PC-9 (cell line): ENCODE results near the gene ARHGEF17. TPM values are rescaled to one million over a fixed set of nuclear protein-coding genes. Genes with fewer than 3 reads are reported as not detected.
A peak's percentile ranks its signal among the peaks of the same experiment; 100 is the strongest.

ENCODE experiments used
- BruUV-seq: library from RNA; stranded (reverse); fragments of 400-500 nt; replicated peaks from 2 replicates; lab custom pipeline; 2021; lab: Mats Ljungman, UMichigan
- CTCF ChIA-PET: fragments of 300-600 bp; sonication (Branson Sonifier 250); formaldehyde crosslinking; loops from one replicate; lab custom pipeline; 2022; ENCODE audit warnings: antibody characterized with exemption; lab: Charles Lee
- POLR2A ChIA-PET: fragments of 300-600 bp; sonication (Branson Sonifier 250); formaldehyde crosslinking; loops from one replicate; lab custom pipeline; 2022; ENCODE audit warnings: antibody characterized with exemption; ENCODE audit not compliant: unreplicated experiment; lab: Charles Lee
- DNase-seq, 2 experiments: peaks; one replicate each; pipeline versions ENCODE4 v3.0.0 to v3.0.0-alpha.2; 2015 to 2022; ENCODE audit warnings: mixed read lengths in 1 of 2
- H2AFZ ChIP-seq: fragments of 200-600 bp; sonication (generic); 2 replicates; pipeline ENCODE4 v1.8.1; 2017; ENCODE audit warnings: antibody characterized with exemption
- H3F3A ChIP-seq: fragments of 200-600 bp; sonication (generic); 2 replicates; pipeline ENCODE4 v1.8.1; 2017; ENCODE audit warnings: antibody characterized with exemption, mild to moderate bottlenecking, low read depth; ENCODE audit not compliant: insufficient read depth
- H3K27ac ChIP-seq: fragments of 200-600 bp; sonication (generic); 2 replicates; pipeline ENCODE4 v1.6.1; 2016; ENCODE audit warnings: mixed run types
- H3K27me3 ChIP-seq: fragments of 200-600 bp; sonication (generic); 2 replicates; pipeline ENCODE4 v1.6.1; 2016; ENCODE audit warnings: low read depth, mixed run types; ENCODE audit not compliant: insufficient read depth
- H3K36me3 ChIP-seq: fragments of 200-600 bp; sonication (generic); 2 replicates; pipeline ENCODE4 v1.6.1; 2016; ENCODE audit warnings: low read depth, mixed run types
- H3K4me1 ChIP-seq: fragments of 200-600 bp; sonication (generic); replicated peaks from 2 replicates; pipeline ENCODE4 v1.6.1; 2016; ENCODE audit warnings: mixed run types; ENCODE audit not compliant: insufficient read depth
- H3K4me2 ChIP-seq: fragments of 200-600 bp; sonication (generic); 2 replicates; pipeline ENCODE4 v1.6.1; 2017; ENCODE audit warnings: mixed run types
- H3K4me3 ChIP-seq: fragments of 200-600 bp; sonication (generic); 2 replicates; pipeline ENCODE4 v1.6.1; 2016; ENCODE audit warnings: mixed run types
- H3K79me2 ChIP-seq: fragments of 200-600 bp; sonication (generic); 2 replicates; pipeline ENCODE4 v1.6.1; 2017; ENCODE audit warnings: low read depth, mixed run types
- H3K9me2 ChIP-seq: fragments of 200-600 bp; sonication (generic); 2 replicates; pipeline ENCODE4 v1.8.1; 2017; ENCODE audit warnings: mild to moderate bottlenecking; ENCODE audit not compliant: insufficient read depth
- H3K9me3 ChIP-seq: fragments of 200-600 bp; sonication (generic); 2 replicates; pipeline ENCODE4 v1.8.1; 2016; ENCODE audit warnings: low read depth; ENCODE audit not compliant: insufficient read depth
- H4K20me1 ChIP-seq: fragments of 200-600 bp; sonication (generic); 2 replicates; pipeline ENCODE4 v1.8.1; 2017; ENCODE audit not compliant: insufficient read depth
- CTCF ChIP-seq: fragments of 200-600 bp; sonication (generic); conservative IDR thresholded peaks from 2 replicates; pipeline ENCODE4 v1.6.1; 2017; ENCODE audit warnings: mixed run types, antibody characterized with exemption, mild to moderate bottlenecking, moderate library complexity
- EZH2 ChIP-seq: fragments of 200-600 bp; sonication (generic); IDR thresholded peaks from 2 replicates; pipeline ENCODE4 v1.8.0; 2017; ENCODE audit warnings: antibody characterized with exemption, low read depth
- intact Hi-C: fragments of 100-400 bp; cut with micrococcal nuclease; formaldehyde crosslinking; loops from one replicate; pipeline ENCODE4 v1.10.0; 2022; ENCODE audit not compliant: unreplicated experiment
- total RNA-seq: library from RNA; stranded (reverse); gene quantifications from 2 replicates; pipeline ENCODE4 v1.2.3, GENCODE V29; 2021

ARHGEF17 gene
- total RNA-seq, 1 experiment from 2014 or later, result 56.9 TPM

- H4K20me1 ChIP-seq, result no peaks in the 10 kb centered on the region; the same call in 1 of the 2 replicates
- H3K4me2 ChIP-seq, result no peak overlapping the region
- no TSS peak for BruUV-seq
- no peak overlapping the region for H2AFZ ChIP-seq
- H3K79me2 ChIP-seq, result no peaks in the 10 kb centered on the region
- no peaks in the 10 kb centered on the region for H3K27me3 ChIP-seq
- no peak overlapping the region for H3K4me3 ChIP-seq
- no peaks in the 10 kb centered on the region for H3K9me3 ChIP-seq
- CTCF ChIA-PET, result interaction anchor here (3.5 kb wide), 1 partner anchor 25 kb away, joined by 56 read pairs; the partner anchor contains the start of gene ARHGEF17
- H3K27ac ChIP-seq, result no peak overlapping the region
- H3K9me2 ChIP-seq, result no peaks in the 10 kb centered on the region
- H3K36me3 ChIP-seq, result no peaks in the 10 kb centered on the region
- H3K4me1 ChIP-seq, result peaks cover 20% of the 10 kb centered on the region
- intact Hi-C loops, result no loop called here
- peaks cover 20% of the 10 kb centered on the region; the same call in 1 of the 2 replicates for H3F3A ChIP-seq
- DNase-seq, result no peak
- TF ChIP-seq CTCF, result no peak
- no peak for TF ChIP-seq EZH2
- POLR2A ChIA-PET, result interaction anchor here (0.7 to 0.8 kb wide), 2 partner anchors 499 to 1161 kb away, joined by 5 to 7 read pairs; no protein-coding TSS in a partner anchor
These were observed 25.1 kb downstream of the ARHGEF17 start for GRCh38 chr11:73333173-73333572.

DNA sequence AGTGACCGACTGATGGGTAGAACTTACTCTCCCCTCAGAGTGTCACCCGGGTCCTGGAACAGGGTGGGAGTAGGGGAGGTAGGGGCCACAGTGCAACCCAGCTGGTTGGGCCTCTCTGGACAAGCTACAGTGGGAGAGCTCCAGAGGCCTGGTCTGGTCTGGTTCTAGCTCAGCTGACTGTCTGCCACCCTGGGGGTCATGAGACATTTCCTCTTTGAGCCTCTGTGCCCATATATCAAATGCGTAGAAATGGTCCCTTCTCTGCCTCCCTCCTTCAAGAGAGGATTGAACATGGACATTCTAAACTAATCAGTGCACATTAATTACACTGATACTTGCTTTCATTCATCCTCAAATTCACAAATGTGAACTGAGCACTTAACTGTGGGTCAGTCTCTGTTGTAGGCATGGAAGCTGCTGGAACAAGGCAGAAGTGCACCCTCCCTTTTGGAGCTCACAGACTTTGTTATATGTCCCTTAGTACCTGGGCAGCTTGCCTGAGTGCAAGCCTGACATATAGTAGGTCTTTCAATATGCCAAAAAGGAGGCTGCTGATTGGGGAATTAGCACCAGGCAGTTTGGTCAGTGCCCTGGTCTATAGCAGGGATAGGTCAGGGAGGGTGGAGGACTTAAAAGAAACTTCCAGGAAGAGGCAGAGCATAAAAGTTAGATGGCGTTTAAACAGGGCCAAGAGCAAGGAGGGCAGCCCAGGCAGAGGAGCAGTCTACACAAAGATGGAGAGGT is 25.7 kb downstream of the ARHGEF17 start:
- Histone ChIP-seq H3K27me3 (no peaks in the 10 kb centered on the region), H2AFZ (no peak overlapping the region), H3K4me1 (peaks cover 20% of the 10 kb centered on the region), H3K9me3 (no peaks in the 10 kb centered on the region), H3F3A (peaks cover 20% of the 10 kb centered on the region; the same call in 1 of the 2 replicates), H4K20me1 (no peaks in the 10 kb centered on the region; the same call in none of the 2 replicates), H3K4me3 (no peak overlapping the region), H3K79me2 (no peaks in the 10 kb centered on the region), H3K27ac (no peak overlapping the region), H3K4me2 (peak overlapping the region; percentile 37), H3K9me2 (no peaks in the 10 kb centered on the region), H3K36me3 (no peaks in the 10 kb centered on the region)
- DNase-seq, result no peak
- intact Hi-C loops, result loop anchor here (2.0 kb wide), 2 partner anchors 45 to 91 kb away; no protein-coding TSS in a partner anchor
- no TSS peak for BruUV-seq
- no peak for TF ChIP-seq CTCF
- no peak for TF ChIP-seq EZH2
- ChIA-PET POLR2A (interaction anchor here (0.5 to 0.7 kb wide), 3 partner anchors 24 to 1161 kb away, joined by 4 to 11 read pairs (median 5); no protein-coding TSS in a partner anchor), CTCF (interaction anchor here (0.6 to 3.5 kb wide), 3 partner anchors 18 to 90 kb away, joined by 3 to 56 read pairs (median 10); partner anchors contain the start of gene ARHGEF17)

- Histone ChIP-seq H3K4me2 (peak overlapping the region; percentile 37), H3K9me2 (no peaks in the 10 kb centered on the region), H3F3A (peaks cover 17% of the 10 kb centered on the region; the same call in 1 of the 2 replicates), H4K20me1 (no peaks in the 10 kb centered on the region; the same call in none of the 2 replicates), H2AFZ (no peak overlapping the region), H3K4me1 (peaks cover 20% of the 10 kb centered on the region), H3K27ac (no peak overlapping the region), H3K4me3 (no peak overlapping the region), H3K9me3 (no peaks in the 10 kb centered on the region), H3K27me3 (no peaks in the 10 kb centered on the region), H3K79me2 (no peaks in the 10 kb centered on the region), H3K36me3 (no peaks in the 10 kb centered on the region)
- peak; percentile 60 to 80 for DNase-seq
- BruUV-seq, result no TSS peak
- intact Hi-C loops, result loop anchor here (1.0 to 5.0 kb wide), 7 partner anchors 27 to 747 kb away; no protein-coding TSS in a partner anchor
- ChIA-PET POLR2A (interaction anchor here (0.5 kb wide), 1 partner anchor 25 kb away, joined by 4 read pairs; no protein-coding TSS in a partner anchor), CTCF (interaction anchor here (0.6 to 3.5 kb wide), 16 partner anchors 9 to 789 kb away, joined by 3 to 56 read pairs (median 7); partner anchors contain the start of genes ARHGEF17 and P2RY6)
- TF ChIP-seq EZH2, result no peak
- no peak for TF ChIP-seq CTCF
These were observed 26.5 kb downstream of the ARHGEF17 start for GRCh38 chr11:73334384-73335203.
